Endodermal cell (in vitro differentiated cells): ENCODE measurements around the gene ZNF644. TPM values are rescaled to one million over a fixed set of nuclear protein-coding genes. Genes with fewer than 3 reads are reported as not detected.

Experiments
- DNase-seq: peaks from one replicate; pipeline ENCODE4 v3.0.0-alpha.2; 2017
- H3K27ac ChIP-seq: 2 replicates; pipeline ENCODE4 v1.5.1; 2013; ENCODE audit warnings: mild to moderate bottlenecking, low read depth, low read length, moderate library complexity
- H3K27me3 ChIP-seq: 2 replicates; pipeline ENCODE4 v1.6.1; 2013; ENCODE audit warnings: mild to moderate bottlenecking, low read length, moderate library complexity; ENCODE audit not compliant: insufficient read depth, control insufficient read depth, poor library complexity, severe bottlenecking
- H3K36me3 ChIP-seq: 2 replicates; pipeline ENCODE4 v1.7.0; 2013; ENCODE audit warnings: mild to moderate bottlenecking, low read length, moderate library complexity; ENCODE audit not compliant: control insufficient read depth, insufficient read depth
- H3K4me1 ChIP-seq: one replicate; pipeline ENCODE4 v1.7.0; 2013; ENCODE audit warnings: low read length; ENCODE audit not compliant: control insufficient read depth, insufficient read depth
- H3K4me3 ChIP-seq: 2 replicates; pipeline ENCODE4 v1.5.1; 2013; ENCODE audit warnings: mild to moderate bottlenecking, low read length, moderate library complexity
- H3K9ac ChIP-seq: 2 replicates; pipeline ENCODE4 v1.6.1; 2013; ENCODE audit warnings: mild to moderate bottlenecking, low read length, moderate library complexity; ENCODE audit not compliant: poor library complexity, severe bottlenecking; ENCODE audit errors: extremely low read depth
- H3K9me3 ChIP-seq: 2 replicates; pipeline ENCODE4 v1.6.1; 2013; ENCODE audit warnings: mild to moderate bottlenecking, low read length, moderate library complexity; ENCODE audit not compliant: control insufficient read depth
- H3K27ac Mint-ChIP-seq: 2 replicates; pipeline ENCODE4 v1.8.0; 2020; ENCODE audit warnings: mixed read lengths
- H3K27me3 Mint-ChIP-seq: 2 replicates; pipeline ENCODE4 v1.8.0; 2021; ENCODE audit warnings: mild to moderate bottlenecking, mixed read lengths; ENCODE audit not compliant: insufficient read depth
- H3K36me3 Mint-ChIP-seq: 2 replicates; pipeline ENCODE4 v1.8.0; 2020; ENCODE audit warnings: low read depth, mixed read lengths
- H3K4me1 Mint-ChIP-seq: 2 replicates; pipeline ENCODE4 v1.8.0; 2020; ENCODE audit warnings: mixed read lengths
- H3K4me3 Mint-ChIP-seq: 2 replicates; pipeline ENCODE4 v1.8.0; 2020; ENCODE audit warnings: mild to moderate bottlenecking, moderate library complexity, mixed read lengths
- H3K9me3 Mint-ChIP-seq: 2 replicates; pipeline ENCODE4 v1.8.0; 2020; ENCODE audit warnings: mild to moderate bottlenecking, mixed read lengths
- CTCF ChIP-seq: fragments of 200-600 bp; sonication (generic); conservative IDR thresholded peaks from 2 replicates; pipeline ENCODE4 v1.5.0; 2021; ENCODE audit warnings: antibody characterized with exemption, mild to moderate bottlenecking
- whole genome bisulfite sequencing, 2 experiments: methylation state at CpG; one replicate each; pipeline versions ENCODE4 v1.1.5 to v1.1.7; 2013; ENCODE audit warnings: missing lambda C conversion rate in 2 of 2, mixed read lengths in 1 of 2; ENCODE audit not compliant: insufficient coverage in 1 of 2, insufficient read length in 1 of 2; 5-methylcytosine and 5-hydroxymethylcytosine counted together
- total RNA-seq, 2 donors: library from RNA; stranded (reverse); fragmentation: NEBNext Ultra II Directional in 1 of 2; extraction: Animal tissue kit (Norgen Biotek cat#: 25700) in 1 of 2; gene quantifications; 2 replicates in 1 of 2; 3 replicates in 1 of 2; pipeline ENCODE4 v1.2.1, GENCODE V29; 2021

ZNF644 gene
- total RNA-seq, 2 donors from 2014 or later = 57.5 to 75.7 TPM

- no peak for DNase-seq
- Mint-ChIP-seq H3K4me1 (peaks cover 9% of the 10 kb centered on the region), H3K36me3 (peaks cover 3% of the 10 kb centered on the region), H3K4me3 (no peak overlapping the region), H3K27me3 (no peaks in the 10 kb centered on the region), H3K9me3 (peaks cover 38% of the 10 kb centered on the region), H3K27ac (no peak overlapping the region)
- no peak overlapping the region for H3K9ac ChIP-seq
- H3K27ac ChIP-seq = no peak overlapping the region
- TF ChIP-seq CTCF = no peak
- no peaks in the 10 kb centered on the region for H3K36me3 ChIP-seq
- H3K4me1 ChIP-seq = no peaks in the 10 kb centered on the region
- H3K9me3 ChIP-seq = peaks cover 8% of the 10 kb centered on the region
- WGBS, 2 experiments = 90 to 100% methylated on average over 2 to 5 of the region's 5 CpGs
- H3K27me3 ChIP-seq = no peaks in the 10 kb centered on the region
- H3K4me3 ChIP-seq = no peak overlapping the region
Observed at GRCh38 chr1:91038582-91038981, 16.7 kb upstream of the ZNF644 start.

GRCh38 chr1:91036894-91037829 is 15.3 kb upstream of the ZNF644 start:
- no peak overlapping the region for H3K4me3 ChIP-seq
- no peaks in the 10 kb centered on the region for H3K36me3 ChIP-seq
- H3K36me3 Mint-ChIP-seq = peaks cover 3% of the 10 kb centered on the region
- no peaks in the 10 kb centered on the region for H3K4me1 ChIP-seq
- H3K27ac Mint-ChIP-seq = no peak overlapping the region
- H3K27me3 Mint-ChIP-seq = peaks cover 2% of the 10 kb centered on the region
- peaks cover 9% of the 10 kb centered on the region for H3K4me1 Mint-ChIP-seq
- no peak overlapping the region for H3K4me3 Mint-ChIP-seq
- H3K27ac ChIP-seq = no peak overlapping the region
- WGBS, 2 experiments = 88 to 100% methylated on average over 1 to 4 of the region's 4 CpGs
- peaks cover 8% of the 10 kb centered on the region for H3K9me3 ChIP-seq
- no peaks in the 10 kb centered on the region for H3K27me3 ChIP-seq
- no peak overlapping the region for H3K9ac ChIP-seq
- no peak for TF ChIP-seq CTCF
- no peak for DNase-seq
- peaks cover 27% of the 10 kb centered on the region for H3K9me3 Mint-ChIP-seq

GRCh38 chr1:91032349-91032748 is 10.5 kb upstream of the ZNF644 start:
- Mint-ChIP-seq H3K4me1 (peaks cover 9% of the 10 kb centered on the region), H3K36me3 (no peaks in the 10 kb centered on the region), H3K27me3 (peaks cover 4% of the 10 kb centered on the region), H3K9me3 (peaks cover 6% of the 10 kb centered on the region), H3K27ac (no peak overlapping the region), H3K4me3 (no peak overlapping the region)
- H3K4me1 ChIP-seq = no peaks in the 10 kb centered on the region
- no peak for DNase-seq
- no peaks in the 10 kb centered on the region for H3K9me3 ChIP-seq
- no peaks in the 10 kb centered on the region for H3K27me3 ChIP-seq
- no peak overlapping the region for H3K9ac ChIP-seq
- H3K27ac ChIP-seq = no peak overlapping the region
- TF ChIP-seq CTCF = no peak
- no peaks in the 10 kb centered on the region for H3K36me3 ChIP-seq
- no peak overlapping the region for H3K4me3 ChIP-seq
